SU-DHL-6 (cell line): ENCODE results near the gene ZNF674.

ENCODE experiments used
- H2AFZ ChIP-seq: fragments of 200-600 bp; sonication (generic); 2 replicates; pipeline ENCODE4 v1.6.1; 2014; ENCODE audit warnings: low read depth, mild to moderate bottlenecking, moderate library complexity, mixed read lengths, antibody characterized with exemption, low read length; ENCODE audit not compliant: severe bottlenecking
- H3F3A ChIP-seq: fragments of 200-600 bp; shearing (Covaris generic); 2 replicates; pipeline ENCODE4 v1.6.0; 2016; ENCODE audit warnings: antibody characterized with exemption, mild to moderate bottlenecking; ENCODE audit not compliant: insufficient read depth
- H3K27ac ChIP-seq: fragments of 200-600 bp; sonication (generic); 2 replicates; pipeline ENCODE4 v1.5.1; 2016; ENCODE audit warnings: low read depth, mild to moderate bottlenecking, low read length, moderate library complexity, mixed read lengths
- H3K27me3 ChIP-seq: fragments of 200-600 bp; sonication (generic), shearing (Covaris generic); 2 replicates; pipeline ENCODE4 v1.6.0; 2014; ENCODE audit warnings: mild to moderate bottlenecking, low read length
- H3K36me3 ChIP-seq: fragments of 200-600 bp; sonication (generic); 2 replicates; pipeline ENCODE4 v1.6.1; 2014; ENCODE audit warnings: mild to moderate bottlenecking, low read length, mixed read lengths
- H3K4me2 ChIP-seq: fragments of 300-600, 200-600 bp; shearing (Covaris generic), sonication (generic); 2 replicates; pipeline ENCODE4 v1.6.0; 2014; ENCODE audit warnings: low read length, low read depth, mild to moderate bottlenecking; ENCODE audit not compliant: poor library complexity, severe bottlenecking
- H3K4me3 ChIP-seq: fragments of 200-600 bp; sonication (generic); 2 replicates; pipeline ENCODE4 v1.5.1; 2014; ENCODE audit warnings: antibody characterized with exemption, low read length, mild to moderate bottlenecking, mixed read lengths; ENCODE audit not compliant: insufficient read depth, poor library complexity, severe bottlenecking
- H3K79me2 ChIP-seq: fragments of 200-600 bp; sonication (generic); 2 replicates; pipeline ENCODE4 v1.6.1; 2014; ENCODE audit warnings: mild to moderate bottlenecking, low read length, moderate library complexity; ENCODE audit not compliant: insufficient read depth
- H3K9ac ChIP-seq: fragments of 200-600 bp; sonication (generic); 2 replicates; pipeline ENCODE4 v1.7.0; 2014; ENCODE audit warnings: mild to moderate bottlenecking, low read length
- H3K9me2 ChIP-seq: fragments of 200-600 bp; sonication (generic); replicated peaks from 2 replicates; pipeline ENCODE4 v1.6.1; 2014; ENCODE audit warnings: low read length; ENCODE audit not compliant: insufficient read depth
- H3K9me3 ChIP-seq: fragments of 200-600 bp; sonication (generic); 2 replicates; pipeline ENCODE4 v1.6.1; 2014; ENCODE audit warnings: low read length, mixed read lengths; ENCODE audit not compliant: insufficient read depth
- H4K20me1 ChIP-seq: fragments of 200-600 bp; sonication (generic); 2 replicates; pipeline ENCODE4 v1.6.1; 2014; ENCODE audit warnings: low read depth, mild to moderate bottlenecking, antibody characterized with exemption, low read length, moderate library complexity, mixed read lengths
- EZH2phosphoT487 ChIP-seq: fragments of 200-600 bp; sonication (generic), shearing (Covaris generic); conservative IDR thresholded peaks from 2 replicates; pipeline ENCODE4 v1.6.1; 2018; ENCODE audit warnings: mild to moderate bottlenecking, antibody characterized with exemption, low read length, moderate library complexity, mixed read lengths
- TF ChIP-seq, protein P1 (sequence below): fragments of 200-600 bp; sonication (generic); IDR thresholded peaks from one replicate; pipeline ENCODE4 v1.5.1; 2017; ENCODE audit warnings: antibody characterized with exemption, mild to moderate bottlenecking, low read length, moderate library complexity; ENCODE audit not compliant: insufficient read depth, poor library complexity, severe bottlenecking

Gene ZNF674

GRCh38 chrX:46456125-46456922 lies 88.9 kb downstream of the ZNF674 start:
- H3K9me3 ChIP-seq, result no peaks in the 10 kb centered on the region
- no peaks in the 10 kb centered on the region for H4K20me1 ChIP-seq
- H3K79me2 ChIP-seq, result no peaks in the 10 kb centered on the region
- H2AFZ ChIP-seq, result no peak overlapping the region
- no peak overlapping the region for H3K4me3 ChIP-seq
- no peaks in the 10 kb centered on the region for H3F3A ChIP-seq
- TF ChIP-seq, protein P1, sequence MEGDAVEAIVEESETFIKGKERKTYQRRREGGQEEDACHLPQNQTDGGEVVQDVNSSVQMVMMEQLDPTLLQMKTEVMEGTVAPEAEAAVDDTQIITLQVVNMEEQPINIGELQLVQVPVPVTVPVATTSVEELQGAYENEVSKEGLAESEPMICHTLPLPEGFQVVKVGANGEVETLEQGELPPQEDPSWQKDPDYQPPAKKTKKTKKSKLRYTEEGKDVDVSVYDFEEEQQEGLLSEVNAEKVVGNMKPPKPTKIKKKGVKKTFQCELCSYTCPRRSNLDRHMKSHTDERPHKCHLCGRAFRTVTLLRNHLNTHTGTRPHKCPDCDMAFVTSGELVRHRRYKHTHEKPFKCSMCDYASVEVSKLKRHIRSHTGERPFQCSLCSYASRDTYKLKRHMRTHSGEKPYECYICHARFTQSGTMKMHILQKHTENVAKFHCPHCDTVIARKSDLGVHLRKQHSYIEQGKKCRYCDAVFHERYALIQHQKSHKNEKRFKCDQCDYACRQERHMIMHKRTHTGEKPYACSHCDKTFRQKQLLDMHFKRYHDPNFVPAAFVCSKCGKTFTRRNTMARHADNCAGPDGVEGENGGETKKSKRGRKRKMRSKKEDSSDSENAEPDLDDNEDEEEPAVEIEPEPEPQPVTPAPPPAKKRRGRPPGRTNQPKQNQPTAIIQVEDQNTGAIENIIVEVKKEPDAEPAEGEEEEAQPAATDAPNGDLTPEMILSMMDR, result no peak
- TF ChIP-seq EZH2phosphoT487, result no peak
- no peaks in the 10 kb centered on the region for H3K27me3 ChIP-seq
- no peaks in the 10 kb centered on the region for H3K9me2 ChIP-seq
- no peak overlapping the region for H3K9ac ChIP-seq
- no peak overlapping the region for H3K4me2 ChIP-seq
- H3K36me3 ChIP-seq, result no peaks in the 10 kb centered on the region
- H3K27ac ChIP-seq, result no peak overlapping the region
